ENCODE data around the gene AFF1.

The AFF1 gene

DNA sequence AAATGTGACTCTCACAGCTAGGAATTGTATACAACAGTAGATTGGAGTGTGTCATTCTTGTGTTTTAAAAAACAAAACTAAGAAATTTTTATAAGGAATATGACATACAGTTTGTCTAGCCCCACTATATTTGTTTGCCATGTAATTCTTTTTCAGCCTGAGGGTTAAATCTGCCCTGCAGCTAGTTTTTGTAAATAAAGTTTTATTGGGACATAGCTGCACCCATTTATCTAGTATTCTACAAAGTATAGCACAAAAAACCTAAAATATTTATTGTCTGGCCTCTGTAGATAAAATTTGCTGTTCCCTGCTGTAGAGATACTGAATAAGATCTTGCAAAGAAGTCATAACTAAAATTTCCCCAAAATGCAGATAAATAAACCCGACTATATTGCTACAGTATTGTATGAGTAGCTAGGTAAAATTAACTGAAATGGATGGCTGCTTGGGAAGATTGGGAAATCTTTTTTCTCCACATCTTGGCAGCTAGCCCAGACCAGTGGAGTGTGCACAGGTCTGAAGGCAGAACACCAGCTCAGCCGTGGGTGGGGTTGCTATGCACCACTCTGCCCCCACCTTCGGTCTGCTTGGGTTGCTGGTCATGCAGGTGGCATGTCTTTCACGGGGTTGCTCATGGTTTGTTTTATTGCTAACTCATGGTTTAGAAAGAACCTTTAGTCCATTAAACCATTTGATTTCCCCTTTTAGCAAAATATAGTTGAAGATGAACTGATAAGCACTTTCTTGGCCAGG lies 157.8 kb downstream of the AFF1 start:
- H3K27me3 ChIP-seq (ENCODE audit: control insufficient read depth, insufficient read depth, low read length), result no peaks in the 10 kb centered on the region
- H3K4me3 ChIP-seq (ENCODE audit: low read depth, low read length), result no peak overlapping the region
- peaks cover 3% of the 10 kb centered on the region for H3K4me1 ChIP-seq (ENCODE audit: control insufficient read depth, insufficient read depth, low read length)
- H3K9me3 ChIP-seq (ENCODE audit: control insufficient read depth, insufficient read depth, low read length), result no peaks in the 10 kb centered on the region
- no peak overlapping the region for H3K9ac ChIP-seq (ENCODE audit: low read depth, low read length)
- H3K36me3 ChIP-seq (ENCODE audit: control insufficient read depth, insufficient read depth, low read length), result peaks cover 8% of the 10 kb centered on the region

GRCh38 chr4:87093443-87094123 lies 158.8 kb downstream of the AFF1 start:
- H3K4me3 ChIP-seq (ENCODE audit: low read depth, low read length), result no peak overlapping the region
- no peaks in the 10 kb centered on the region for H3K27me3 ChIP-seq (ENCODE audit: control insufficient read depth, insufficient read depth, low read length)
- H3K36me3 ChIP-seq (ENCODE audit: control insufficient read depth, insufficient read depth, low read length), result peaks cover 8% of the 10 kb centered on the region
- no peak overlapping the region for H3K9ac ChIP-seq (ENCODE audit: low read depth, low read length)
- peaks cover 7% of the 10 kb centered on the region for H3K4me1 ChIP-seq (ENCODE audit: control insufficient read depth, insufficient read depth, low read length)
- H3K9me3 ChIP-seq (ENCODE audit: control insufficient read depth, insufficient read depth, low read length), result no peaks in the 10 kb centered on the region

GRCh38 chr4:87097075-87097474 lies 162.3 kb downstream of the AFF1 start:
- Histone ChIP-seq H3K36me3 (ENCODE audit: control insufficient read depth, insufficient read depth, low read length) (peaks cover 3% of the 10 kb centered on the region), H3K9ac (ENCODE audit: low read depth, low read length) (no peak overlapping the region), H3K4me3 (ENCODE audit: low read depth, low read length) (no peak overlapping the region), H3K27me3 (ENCODE audit: control insufficient read depth, insufficient read depth, low read length) (no peaks in the 10 kb centered on the region), H3K9me3 (ENCODE audit: control insufficient read depth, insufficient read depth, low read length) (no peaks in the 10 kb centered on the region), H3K4me1 (ENCODE audit: control insufficient read depth, insufficient read depth, low read length) (peaks cover 24% of the 10 kb centered on the region)

GRCh38 chr4:87100168-87100567 lies 165.4 kb downstream of the AFF1 start:
- H3K27me3 ChIP-seq (ENCODE audit: control insufficient read depth, insufficient read depth, low read length), result no peaks in the 10 kb centered on the region
- H3K9ac ChIP-seq (ENCODE audit: low read depth, low read length), result no peak overlapping the region
- no peaks in the 10 kb centered on the region for H3K36me3 ChIP-seq (ENCODE audit: control insufficient read depth, insufficient read depth, low read length)
- no peak overlapping the region for H3K4me3 ChIP-seq (ENCODE audit: low read depth, low read length)
- no peaks in the 10 kb centered on the region for H3K9me3 ChIP-seq (ENCODE audit: control insufficient read depth, insufficient read depth, low read length)
- peaks cover 24% of the 10 kb centered on the region for H3K4me1 ChIP-seq (ENCODE audit: control insufficient read depth, insufficient read depth, low read length)

- H3K9ac ChIP-seq (ENCODE audit: low read depth, low read length), result no peak overlapping the region
- peaks cover 24% of the 10 kb centered on the region for H3K4me1 ChIP-seq (ENCODE audit: control insufficient read depth, insufficient read depth, low read length)
- H3K27me3 ChIP-seq (ENCODE audit: control insufficient read depth, insufficient read depth, low read length), result no peaks in the 10 kb centered on the region
- H3K4me3 ChIP-seq (ENCODE audit: low read depth, low read length), result no peak overlapping the region
- no peaks in the 10 kb centered on the region for H3K36me3 ChIP-seq (ENCODE audit: control insufficient read depth, insufficient read depth, low read length)
- no peaks in the 10 kb centered on the region for H3K9me3 ChIP-seq (ENCODE audit: control insufficient read depth, insufficient read depth, low read length)
Observed at GRCh38 chr4:87101543-87102199, 166.9 kb downstream of the AFF1 start.

GRCh38 chr4:87103086-87103485 lies 168.3 kb downstream of the AFF1 start:
- H3K9ac ChIP-seq (ENCODE audit: low read depth, low read length), result no peak overlapping the region
- H3K36me3 ChIP-seq (ENCODE audit: control insufficient read depth, insufficient read depth, low read length), result peaks cover 2% of the 10 kb centered on the region

GRCh38 chr4:87103691-87104187 lies 168.9 kb downstream of the AFF1 start:
- no peak overlapping the region for H3K4me3 ChIP-seq (ENCODE audit: low read depth, low read length)
- no peak overlapping the region for H3K9ac ChIP-seq (ENCODE audit: low read depth, low read length)
- H3K4me1 ChIP-seq (ENCODE audit: control insufficient read depth, insufficient read depth, low read length), result peaks cover 17% of the 10 kb centered on the region
- H3K27me3 ChIP-seq (ENCODE audit: control insufficient read depth, insufficient read depth, low read length), result no peaks in the 10 kb centered on the region
- H3K36me3 ChIP-seq (ENCODE audit: control insufficient read depth, insufficient read depth, low read length), result peaks cover 5% of the 10 kb centered on the region
- no peaks in the 10 kb centered on the region for H3K9me3 ChIP-seq (ENCODE audit: control insufficient read depth, insufficient read depth, low read length)

More at GRCh38 chr4:87103086-87103485, 168.3 kb downstream of the AFF1 start:
- no peaks in the 10 kb centered on the region for H3K9me3 ChIP-seq (ENCODE audit: control insufficient read depth, insufficient read depth, low read length)
- H3K4me1 ChIP-seq (ENCODE audit: control insufficient read depth, insufficient read depth, low read length), result peaks cover 17% of the 10 kb centered on the region
- H3K4me3 ChIP-seq (ENCODE audit: low read depth, low read length), result no peak overlapping the region
- H3K27me3 ChIP-seq (ENCODE audit: control insufficient read depth, insufficient read depth, low read length), result no peaks in the 10 kb centered on the region

- no peak overlapping the region for H3K4me3 ChIP-seq (ENCODE audit: low read depth, low read length)
- H3K9ac ChIP-seq (ENCODE audit: low read depth, low read length), result no peak overlapping the region
- no peaks in the 10 kb centered on the region for H3K9me3 ChIP-seq (ENCODE audit: control insufficient read depth, insufficient read depth, low read length)
- peaks cover 5% of the 10 kb centered on the region for H3K36me3 ChIP-seq (ENCODE audit: control insufficient read depth, insufficient read depth, low read length)
- no peaks in the 10 kb centered on the region for H3K27me3 ChIP-seq (ENCODE audit: control insufficient read depth, insufficient read depth, low read length)
- peaks cover 6% of the 10 kb centered on the region for H3K4me1 ChIP-seq (ENCODE audit: control insufficient read depth, insufficient read depth, low read length)
Observed at GRCh38 chr4:87105101-87105845, 170.5 kb downstream of the AFF1 start.

DNA sequence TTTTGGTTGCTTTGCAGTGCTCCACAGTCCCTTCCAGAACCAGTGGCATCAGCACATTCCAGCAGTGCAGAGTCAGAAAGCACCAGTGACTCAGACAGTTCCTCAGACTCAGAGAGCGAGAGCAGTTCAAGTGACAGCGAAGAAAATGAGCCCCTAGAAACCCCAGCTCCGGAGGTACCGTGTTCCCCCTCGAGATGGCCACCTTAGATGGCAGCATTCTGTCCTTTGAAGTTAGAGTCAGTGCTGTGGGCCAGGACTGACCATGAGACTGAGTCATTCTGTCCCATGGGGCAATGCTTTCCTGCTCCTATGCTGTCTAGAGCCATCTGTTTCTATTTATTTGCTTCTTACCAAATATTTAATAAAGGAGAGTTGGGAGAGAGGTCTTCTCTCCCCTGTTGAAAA lies 173.3 kb downstream of the AFF1 start:
- Histone ChIP-seq H3K4me3 (ENCODE audit: low read depth, low read length) (no peak overlapping the region), H3K9me3 (ENCODE audit: control insufficient read depth, insufficient read depth, low read length) (no peaks in the 10 kb centered on the region), H3K27me3 (ENCODE audit: control insufficient read depth, insufficient read depth, low read length) (no peaks in the 10 kb centered on the region), H3K4me1 (ENCODE audit: control insufficient read depth, insufficient read depth, low read length) (no peaks in the 10 kb centered on the region), H3K9ac (ENCODE audit: low read depth, low read length) (no peak overlapping the region), H3K36me3 (ENCODE audit: control insufficient read depth, insufficient read depth, low read length) (peaks cover 5% of the 10 kb centered on the region)

- Histone ChIP-seq H3K4me1 (ENCODE audit: control insufficient read depth, insufficient read depth, low read length) (no peaks in the 10 kb centered on the region), H3K9me3 (ENCODE audit: control insufficient read depth, insufficient read depth, low read length) (no peaks in the 10 kb centered on the region), H3K36me3 (ENCODE audit: control insufficient read depth, insufficient read depth, low read length) (peaks cover 5% of the 10 kb centered on the region), H3K9ac (ENCODE audit: low read depth, low read length) (no peak overlapping the region), H3K4me3 (ENCODE audit: low read depth, low read length) (no peak overlapping the region), H3K27me3 (ENCODE audit: control insufficient read depth, insufficient read depth, low read length) (no peaks in the 10 kb centered on the region)
Observed at GRCh38 chr4:87109121-87109520, 174.3 kb downstream of the AFF1 start.

GRCh38 chr4:87109945-87110344 lies 175.1 kb downstream of the AFF1 start:
- H3K4me1 ChIP-seq (ENCODE audit: control insufficient read depth, insufficient read depth, low read length), result no peaks in the 10 kb centered on the region
- H3K9ac ChIP-seq (ENCODE audit: low read depth, low read length), result no peak overlapping the region
- H3K4me3 ChIP-seq (ENCODE audit: low read depth, low read length), result no peak overlapping the region
- H3K27me3 ChIP-seq (ENCODE audit: control insufficient read depth, insufficient read depth, low read length), result no peaks in the 10 kb centered on the region
- no peaks in the 10 kb centered on the region for H3K9me3 ChIP-seq (ENCODE audit: control insufficient read depth, insufficient read depth, low read length)
- H3K36me3 ChIP-seq (ENCODE audit: control insufficient read depth, insufficient read depth, low read length), result peaks cover 9% of the 10 kb centered on the region

Measured in iPS-15b (cell line).